SK-N-MC (cell line): ENCODE results near the gene NEGR1.

ENCODE experiments used
- EZH2 ChIP-seq: fragments of 200-600 bp; sonication (generic); IDR thresholded peaks from one replicate; pipeline ENCODE4 v1.6.1; 2017; ENCODE audit warnings: antibody characterized with exemption
- FOXP2 ChIP-seq: optimal IDR thresholded peaks from 2 replicates; pipeline ENCODE3; 2011; ENCODE audit warnings: mild to moderate bottlenecking, moderate library complexity; ENCODE audit not compliant: insufficient read depth; ENCODE audit errors: extremely low read length, control extremely low read depth
- POLR2AphosphoS5 ChIP-seq: IDR thresholded peaks from 2 replicates; pipeline ENCODE4 v1.6.1; 2012; ENCODE audit warnings: mild to moderate bottlenecking, low read depth, low read length, borderline replicate concordance

GRCh38 chr1:71738910-71739309, 543.4 kb downstream of the NEGR1 start:
- no peak for TF ChIP-seq EZH2
- no peak for TF ChIP-seq POLR2AphosphoS5
- TF ChIP-seq FOXP2, result no peak
